HFF-Myc (cell line): ENCODE measurements around the gene BST1.
"Not testable (repeated sequence)": the region's sequence is repeated elsewhere in the genome, so short reads cannot be mapped to it uniquely, and the experiment has no call there.

ENCODE experiments used
- DNase-seq: peaks from one replicate; pipeline ENCODE4 v3.0.0-alpha.2; 2011; ENCODE audit warnings: low read depth; ENCODE audit errors: extremely low read depth
- H3K4me3 ChIP-seq: replicated peaks from 2 replicates; pipeline ENCODE4 v1.5.1; 2011; ENCODE audit warnings: low read depth, mild to moderate bottlenecking, control low read depth, low read length
- CTCF ChIP-seq: IDR thresholded peaks from 2 replicates; pipeline ENCODE4 v1.5.1; 2012; ENCODE audit warnings: mild to moderate bottlenecking, low read depth, low read length, control low read depth; ENCODE audit errors: missing control alignments

Gene BST1

GRCh38 chr4:15757054-15757453, 54.2 kb downstream of the BST1 start:
- no peak for DNase-seq
- no peak for TF ChIP-seq CTCF
- H3K4me3 ChIP-seq = no peak overlapping the region

GRCh38 chr4:15758294-15758693, 55.4 kb downstream of the BST1 start:
- no peak for TF ChIP-seq CTCF
- no peak for DNase-seq
- no peak overlapping the region for H3K4me3 ChIP-seq

- not testable (repeated sequence) for DNase-seq, H3K4me3 ChIP-seq
These were observed 59.6 kb downstream of the BST1 start for GRCh38 chr4:15762460-15762859.

GRCh38 chr4:15765391-15765790, 62.5 kb downstream of the BST1 start:
- no peak for DNase-seq
- TF ChIP-seq CTCF = no peak
- H3K4me3 ChIP-seq = no peak overlapping the region

GRCh38 chr4:15765910-15766697, 63.2 kb downstream of the BST1 start:
- H3K4me3 ChIP-seq = no peak overlapping the region
- no peak for TF ChIP-seq CTCF
- DNase-seq = no peak

- H3K4me3 ChIP-seq = no peak overlapping the region
- DNase-seq = no peak
- no peak for TF ChIP-seq CTCF
These were observed 64.0 kb downstream of the BST1 start for GRCh38 chr4:15766821-15767220.

GRCh38 chr4:15769202-15769601, 66.3 kb downstream of the BST1 start:
- no peak for TF ChIP-seq CTCF
- no peak for DNase-seq
- no peak overlapping the region for H3K4me3 ChIP-seq
